GM19328 (cell line): ENCODE results near the gene ATP1A1.

ENCODE experiments used
- ATAC-seq: cut with Tn5 transposase; IDR thresholded peaks from one replicate; pipeline ENCODE4 v1.9.1; 2021; ENCODE audit warnings: mild to moderate bottlenecking, moderate library complexity; ENCODE audit not compliant: unreplicated experiment

The ATP1A1 gene

DNA sequence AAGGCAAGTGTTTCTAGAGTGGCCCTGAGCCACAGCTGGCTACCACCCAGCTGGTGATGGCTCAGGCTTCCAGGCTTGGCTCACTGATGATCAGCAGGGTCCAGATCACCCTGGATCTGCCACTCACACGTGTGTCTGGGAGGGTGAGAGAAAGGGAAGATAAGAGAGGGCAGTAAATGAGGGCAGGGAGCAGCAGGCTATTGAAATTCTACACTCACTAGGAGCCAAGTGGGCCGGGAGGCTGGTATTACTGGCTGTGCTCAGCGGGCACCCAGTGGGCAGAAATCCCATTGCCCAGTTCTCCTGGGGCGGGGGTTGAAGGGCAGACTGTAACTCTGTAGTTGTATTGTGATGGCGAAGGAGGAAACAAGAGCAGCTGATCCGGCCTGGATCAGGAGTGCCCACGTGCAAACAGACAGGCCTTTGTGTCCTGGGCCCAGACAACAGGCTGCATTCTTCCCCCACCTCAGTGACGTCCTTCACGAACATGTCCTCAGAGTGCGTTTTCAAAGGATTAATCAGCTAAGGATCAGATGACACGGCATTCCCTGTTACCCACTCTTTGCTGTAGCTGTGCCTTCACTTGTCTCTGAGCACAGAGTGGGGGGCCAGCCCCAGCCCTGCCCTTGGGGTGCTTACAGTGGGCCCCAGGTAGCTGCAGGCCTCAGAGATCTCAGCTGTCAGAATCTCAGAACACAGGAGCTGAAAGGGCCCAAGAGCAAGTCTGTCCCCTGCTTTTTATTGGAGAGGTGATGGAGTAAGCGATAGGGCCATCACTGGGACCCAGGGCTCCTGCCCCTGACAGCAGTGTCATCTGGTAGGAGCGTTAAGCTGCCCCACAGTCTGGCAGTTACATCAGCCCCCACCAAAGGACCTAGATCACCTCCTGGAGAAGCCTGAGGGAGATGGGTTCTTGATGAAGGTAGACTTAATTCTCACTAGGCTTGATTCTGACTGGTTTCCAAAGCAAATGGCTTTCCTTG, 60.5 kb downstream of the ATP1A1 start:
- ATAC-seq = no peak

DNA sequence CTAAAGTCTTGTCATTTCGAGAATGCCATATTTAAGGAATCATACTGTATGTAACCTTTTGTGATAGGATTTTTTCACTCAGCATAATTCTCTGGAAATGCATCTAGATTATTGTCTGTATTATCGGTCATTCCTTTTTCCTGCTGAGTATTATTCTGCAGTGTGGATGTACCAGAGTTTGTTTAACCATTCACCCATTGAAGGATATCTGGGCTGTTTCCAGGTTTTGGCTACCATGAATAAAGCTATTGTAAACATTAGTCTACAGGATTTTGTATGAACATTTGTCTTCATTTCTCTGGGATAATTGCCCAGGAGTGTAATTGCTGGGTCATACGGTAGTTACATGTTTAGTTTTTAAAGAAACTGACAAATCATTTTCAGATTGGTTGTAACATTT, 61.8 kb downstream of the ATP1A1 start:
- ATAC-seq = no peak

DNA sequence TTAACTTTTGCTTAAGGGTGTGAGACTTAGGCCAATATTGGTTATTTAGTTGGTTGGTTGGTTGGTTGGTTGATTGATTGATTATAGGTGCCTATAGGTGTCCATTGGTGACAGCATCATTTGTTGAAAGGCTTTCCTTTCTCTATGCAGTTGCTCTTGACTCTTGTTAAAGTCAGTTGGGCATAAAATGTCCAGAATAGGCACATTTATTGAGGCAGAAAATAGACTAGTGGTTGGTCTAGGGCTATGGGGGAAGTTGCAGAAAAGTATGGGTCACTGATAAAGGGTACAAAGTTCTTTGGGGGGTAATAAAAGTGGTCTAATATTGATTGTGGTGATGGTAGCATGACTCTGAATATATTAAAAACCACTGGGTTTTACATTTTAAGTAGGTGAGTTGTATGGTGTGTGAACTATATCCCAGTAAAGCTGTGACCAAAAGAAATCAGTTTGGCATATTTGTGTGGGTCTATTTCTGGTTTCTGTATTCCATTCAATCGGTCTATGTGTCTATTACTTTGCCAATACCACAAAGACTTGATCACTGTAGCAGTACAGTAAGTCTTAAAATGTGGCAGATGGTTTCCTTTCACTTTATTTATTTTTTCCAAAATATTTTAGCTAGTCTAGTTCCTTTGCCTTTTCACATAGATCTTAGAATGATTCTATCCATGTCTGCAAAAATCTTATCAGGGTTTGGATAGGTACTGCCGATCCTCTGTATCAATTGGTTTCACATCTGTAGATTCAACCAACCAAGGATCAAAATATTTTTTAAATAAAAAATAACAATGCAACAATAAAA, 63.0 kb downstream of the ATP1A1 start:
- no peak for ATAC-seq

DNA sequence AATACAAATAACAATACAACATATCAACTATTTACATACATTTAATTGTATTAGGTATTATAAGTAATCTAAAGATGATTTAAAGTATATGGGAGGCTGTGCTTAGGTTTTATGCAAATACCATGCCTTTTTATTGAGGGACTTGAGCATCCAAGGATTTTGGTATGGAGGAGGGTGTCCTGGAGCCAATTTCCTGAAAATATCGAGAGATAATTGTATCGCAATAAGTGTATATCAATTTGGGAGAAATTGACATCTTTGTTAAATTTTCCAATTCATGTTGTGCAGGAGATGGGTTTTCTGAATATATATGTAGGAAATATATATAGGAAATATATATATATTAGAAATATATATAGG, 63.5 kb downstream of the ATP1A1 start:
- ATAC-seq = no peak

DNA sequence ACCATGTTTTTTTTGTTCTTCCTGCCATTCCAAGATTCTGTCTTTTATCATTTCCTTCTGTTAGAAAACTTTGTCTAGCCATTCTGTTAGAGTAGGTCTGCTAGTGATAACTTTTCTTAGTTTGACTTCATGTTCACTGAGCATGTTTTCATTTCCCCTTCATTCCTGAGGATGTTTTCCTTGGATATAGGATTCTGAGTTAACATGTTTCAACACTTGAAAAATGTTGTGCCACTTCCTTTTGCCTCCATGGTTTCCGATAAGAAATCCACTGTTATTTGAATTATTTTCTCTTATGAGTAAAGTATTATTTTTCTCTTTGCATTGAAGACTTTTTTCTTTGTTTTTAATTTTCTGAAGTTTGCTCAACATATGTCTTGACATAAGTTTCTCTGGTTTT, 66.7 kb downstream of the ATP1A1 start:
- ATAC-seq = no peak

GRCh38 chr1:116440731-116441130, 67.7 kb downstream of the ATP1A1 start:
- no peak for ATAC-seq

- no peak for ATAC-seq
These were observed 72.5 kb downstream of the ATP1A1 start for GRCh38 chr1:116445534-116445933.

- ATAC-seq = no peak
These were observed 73.6 kb downstream of the ATP1A1 start for GRCh38 chr1:116446686-116447085.

- no peak for ATAC-seq
These were observed 75.8 kb downstream of the ATP1A1 start for GRCh38 chr1:116448785-116449385.

DNA sequence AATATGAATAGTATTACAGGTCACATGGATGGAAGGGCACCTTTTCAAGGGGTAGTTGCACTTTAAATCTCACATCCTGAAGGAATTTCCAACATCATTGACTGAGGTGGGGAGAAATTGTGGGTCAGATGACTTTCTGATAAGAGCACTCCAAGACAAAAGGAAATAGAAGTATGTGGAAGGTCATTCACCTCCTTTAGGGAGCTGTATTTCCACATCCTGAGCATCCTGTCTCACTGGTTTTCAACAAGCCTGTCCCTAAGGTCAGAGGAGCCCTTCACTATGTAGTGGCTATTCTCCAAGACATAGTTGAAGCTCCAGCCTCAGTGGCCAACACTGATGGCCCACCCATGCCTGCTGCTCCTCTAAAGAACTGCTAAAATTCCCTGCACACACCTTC, 76.5 kb downstream of the ATP1A1 start:
- ATAC-seq = no peak

DNA sequence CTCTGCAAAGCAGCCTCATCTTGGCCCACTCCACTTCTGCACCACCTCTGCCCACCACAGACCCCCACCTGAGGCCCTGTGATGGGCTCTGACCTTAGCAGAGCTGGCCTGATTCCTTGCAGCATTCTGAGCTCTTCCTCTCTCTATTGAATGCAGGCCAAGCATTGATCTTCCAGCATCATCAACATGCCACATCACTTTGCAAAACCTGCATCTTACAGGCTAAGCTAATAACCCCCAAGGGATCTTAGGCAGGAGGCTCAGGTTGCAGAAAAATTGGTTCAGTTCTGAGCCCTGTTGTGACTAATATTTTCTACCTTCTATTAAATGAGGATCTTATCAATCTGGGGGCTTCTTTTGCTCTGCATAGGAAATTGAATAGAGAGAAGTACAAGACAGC, 78.7 kb downstream of the ATP1A1 start:
- no peak for ATAC-seq

- ATAC-seq = no peak
These were observed 80.4 kb downstream of the ATP1A1 start for GRCh38 chr1:116453481-116453880.

GRCh38 chr1:116453906-116454305, 80.9 kb downstream of the ATP1A1 start:
- no peak for ATAC-seq
